Sigmoid colon (tissue), 7 donors: ENCODE results near the gene ICE2. TPM values are rescaled to one million over a fixed set of nuclear protein-coding genes. Genes with fewer than 3 reads are reported as not detected.

Source experiments
- DNase-seq: peaks from one replicate; pipeline ENCODE4 v3.0.0-alpha.2; 2019
- H3K27ac ChIP-seq, 4 donors: fragments of 200-600 bp; sonication (generic); one replicate each; pipeline ENCODE4 v1.5.1; 2016 to 2019; ENCODE audit warnings: mild to moderate bottlenecking in 1 of 4
- H3K27me3 ChIP-seq, 3 donors: fragments of 200-600 bp; sonication (generic); one replicate each; pipeline ENCODE4 v1.5.1; 2019; ENCODE audit warnings: mild to moderate bottlenecking in 1 of 3
- H3K36me3 ChIP-seq, 4 donors: fragments of 200-600 bp; sonication (generic); one replicate each; pipeline ENCODE4 v1.5.1; 2016 to 2019
- H3K4me1 ChIP-seq, 4 donors: fragments of 200-600 bp; sonication (generic); one replicate each; pipeline ENCODE4 v1.5.1; 2017 to 2019
- H3K4me3 ChIP-seq, 4 donors: fragments of 200-600 bp; sonication (generic); one replicate each; pipeline ENCODE4 v1.5.1; 2017 to 2019; ENCODE audit warnings: mild to moderate bottlenecking in 2 of 4, moderate library complexity in 1 of 4
- H3K9me3 ChIP-seq, 4 donors: fragments of 200-600 bp in 3 of 4; sonication (generic) in 3 of 4; one replicate each; pipeline versions ENCODE4 v1.5.1 to v1.6.1; 2013 to 2019
- CTCF ChIP-seq, 4 experiments: fragments of 450-650 bp in 3 of 4; fragments of 200-600 bp in 1 of 4; IDR thresholded peaks; one replicate each; pipeline ENCODE4 v1.5.1; 2016 to 2019; ENCODE audit warnings: antibody characterized with exemption in 4 of 4, mild to moderate bottlenecking in 3 of 4, moderate library complexity in 2 of 4
- EP300 ChIP-seq, 4 donors: sonication (generic); formaldehyde crosslinking; IDR thresholded peaks; one replicate each; pipeline ENCODE4 v1.6.1; 2017; ENCODE audit warnings: antibody characterized with exemption in 4 of 4
- POLR2A ChIP-seq, 2 donors: fragments of 450-650 bp; IDR thresholded peaks; one replicate each; pipeline ENCODE4 v1.6.1; 2016; ENCODE audit warnings: antibody characterized with exemption in 2 of 2, mild to moderate bottlenecking in 2 of 2, moderate library complexity in 2 of 2
- POLR2AphosphoS5 ChIP-seq, 4 donors: sonication (generic); formaldehyde crosslinking; IDR thresholded peaks; one replicate each; pipeline ENCODE4 v1.6.1; 2017; ENCODE audit warnings: antibody characterized with exemption in 4 of 4
- WGBS, 2 donors: extraction: QIAGEN DNeasy Blood & Tissue Kit; methylation state at CpG; one replicate each; pipeline ENCODE4 v1.1.7; 2013; 5-methylcytosine and 5-hydroxymethylcytosine counted together
- intact Hi-C: fragments of 100-400 bp; cut with DNase I; formaldehyde crosslinking; loops from one replicate; pipeline ENCODE4 v1.15.1; 2023
- polyA plus RNA-seq, 3 donors: library from polyadenylated mRNA; stranded (reverse); fragments of 200-250 nt; gene quantifications; one replicate each; pipeline ENCODE4 v1.2.3, GENCODE V29; 2013
- total RNA-seq, 4 donors: library from RNA; depleted of rRNA; stranded (reverse); fragments of >200 nt; gene quantifications; one replicate each; pipeline ENCODE4 v1.1.0, GENCODE V29; 2016
- donor health status: healthy with polysubstance abuse.
- donor health status: Bipolar disorder and iron deficiency.
- donor health status: healthy.

Gene ICE2
- total and polyA plus RNA-seq, 7 donors = 4.6 to 40.3 (median 30.0) TPM

- WGBS, 2 donors = 65 to 78% methylated on average over 2 of the region's 2 CpGs
- no peak overlapping the region for H3K4me3 ChIP-seq
- TF ChIP-seq CTCF (IDR thresholded peaks at IDR 0.05) = no peak
- no peak for TF ChIP-seq EP300 (IDR thresholded peaks at IDR 0.05)
- no peak for TF ChIP-seq POLR2A (IDR thresholded peaks at IDR 0.05)
- TF ChIP-seq POLR2AphosphoS5 (IDR thresholded peaks at IDR 0.05) = no peak
- intact Hi-C loops = no loop called here
- H3K9me3 ChIP-seq = no peaks in the 10 kb centered on the region
- H3K4me1 ChIP-seq = peaks cover 0 to 22% (median 17%) of the 10 kb centered on the region in 4 donors
- H3K36me3 ChIP-seq = peaks cover 0 to 31% (median 0%) of the 10 kb centered on the region in 4 donors
- DNase-seq = no peak
- H3K27me3 ChIP-seq = no peaks in the 10 kb centered on the region
- no peak overlapping the region for H3K27ac ChIP-seq
Observed at GRCh38 chr15:60425461-60425860, 53.5 kb downstream of the ICE2 start.

- H3K27me3 ChIP-seq = no peaks in the 10 kb centered on the region
- H3K27ac ChIP-seq = no peak overlapping the region
- 87 to 89% methylated on average over 1 of the region's 1 CpG for WGBS, 2 donors
- H3K9me3 ChIP-seq = no peaks in the 10 kb centered on the region
- peaks cover 0 to 22% (median 17%) of the 10 kb centered on the region in 4 donors for H3K4me1 ChIP-seq
- TF ChIP-seq CTCF (IDR thresholded peaks at IDR 0.05) = no peak
- no peak for TF ChIP-seq POLR2AphosphoS5 (IDR thresholded peaks at IDR 0.05)
- no peak for TF ChIP-seq EP300 (IDR thresholded peaks at IDR 0.05)
- TF ChIP-seq POLR2A (IDR thresholded peaks at IDR 0.05) = no peak
- DNase-seq = no peak
- no peak overlapping the region for H3K4me3 ChIP-seq
- H3K36me3 ChIP-seq = peaks cover 0 to 24% (median 0%) of the 10 kb centered on the region in 4 donors
- intact Hi-C loops = no loop called here
Observed at GRCh38 chr15:60424006-60424405, 54.9 kb downstream of the ICE2 start.

GRCh38 chr15:60423537-60423936 lies 55.4 kb downstream of the ICE2 start:
- 9 to 44% methylated on average over 2 of the region's 2 CpGs for WGBS, 2 donors
- no peak overlapping the region for H3K4me3 ChIP-seq
- no peaks in the 10 kb centered on the region for H3K27me3 ChIP-seq
- H3K27ac ChIP-seq = no peak overlapping the region
- H3K9me3 ChIP-seq = no peaks in the 10 kb centered on the region
- intact Hi-C loops = no loop called here
- H3K36me3 ChIP-seq = peaks cover 0 to 22% (median 0%) of the 10 kb centered on the region in 4 donors
- TF ChIP-seq POLR2AphosphoS5 (IDR thresholded peaks at IDR 0.05) (no peak), POLR2A (IDR thresholded peaks at IDR 0.05) (no peak), CTCF (IDR thresholded peaks at IDR 0.05) (no peak), EP300 (IDR thresholded peaks at IDR 0.05) (no peak)
- no peak for DNase-seq
- peaks cover 0 to 22% (median 17%) of the 10 kb centered on the region in 4 donors for H3K4me1 ChIP-seq

GRCh38 chr15:60421544-60421943 lies 57.4 kb downstream of the ICE2 start:
- TF ChIP-seq EP300 (IDR thresholded peaks at IDR 0.05) (no peak), CTCF (IDR thresholded peaks at IDR 0.05) (no peak), POLR2AphosphoS5 (IDR thresholded peaks at IDR 0.05) (no peak), POLR2A (IDR thresholded peaks at IDR 0.05) (no peak)
- no peak for DNase-seq
- H3K27ac ChIP-seq = no peak overlapping the region
- H3K4me3 ChIP-seq = no peak overlapping the region
- peaks cover 0 to 13% (median 5%) of the 10 kb centered on the region in 4 donors for H3K4me1 ChIP-seq
- WGBS, 2 donors = 88 to 91% methylated on average over 1 of the region's 1 CpG
- peaks cover 0 to 13% (median 0%) of the 10 kb centered on the region in 4 donors for H3K36me3 ChIP-seq
- intact Hi-C loops = no loop called here
- no peaks in the 10 kb centered on the region for H3K9me3 ChIP-seq
- H3K27me3 ChIP-seq = no peaks in the 10 kb centered on the region

- Histone ChIP-seq H3K27ac (no peak overlapping the region), H3K4me3 (no peak overlapping the region), H3K36me3 (peaks cover 0 to 13% (median 0%) of the 10 kb centered on the region in 4 donors), H3K9me3 (no peaks in the 10 kb centered on the region), H3K4me1 (peaks cover 0 to 13% (median 2%) of the 10 kb centered on the region in 4 donors), H3K27me3 (no peaks in the 10 kb centered on the region)
- no peak for DNase-seq
- WGBS, 2 donors = 77 to 92% methylated on average over 2 of the region's 2 CpGs
- intact Hi-C loops = no loop called here
- TF ChIP-seq CTCF (IDR thresholded peaks at IDR 0.05) (no peak), EP300 (IDR thresholded peaks at IDR 0.05) (no peak), POLR2A (IDR thresholded peaks at IDR 0.05) (no peak), POLR2AphosphoS5 (IDR thresholded peaks at IDR 0.05) (no peak)
Observed at GRCh38 chr15:60420203-60420716, 58.7 kb downstream of the ICE2 start.
